Measurements from ENCODE around the gene GRID2.
A peak's percentile ranks its signal among the peaks of the same experiment; 100 is the strongest.

Gene GRID2

GRCh38 chr4:92988301-92988700 lies 684.5 kb downstream of the GRID2 start:
- no peak for DNase-seq

- DNase-seq, result peak; percentile 79
These were observed 689.0 kb downstream of the GRID2 start for GRCh38 chr4:92992758-92993157.

GRCh38 chr4:92994727-92995126 lies 691.0 kb downstream of the GRID2 start:
- no peak for DNase-seq

- no peak for DNase-seq
These were observed 692.8 kb downstream of the GRID2 start for GRCh38 chr4:92996533-92996932.

GRCh38 chr4:93000910-93001309 lies 697.1 kb downstream of the GRID2 start:
- no peak for DNase-seq

- no peak for DNase-seq
These were observed 698.5 kb downstream of the GRID2 start for GRCh38 chr4:93002240-93002639.

GRCh38 chr4:93016350-93016749 lies 712.6 kb downstream of the GRID2 start:
- DNase-seq, result no peak

- DNase-seq, result no peak
These were observed 714.5 kb downstream of the GRID2 start for GRCh38 chr4:93018243-93018642.

GRCh38 chr4:93018806-93019205 lies 715.0 kb downstream of the GRID2 start:
- DNase-seq, result no peak

- peak; percentile 55 for DNase-seq
These were observed 726.0 kb downstream of the GRID2 start for GRCh38 chr4:93029769-93030168.

GRCh38 chr4:93030670-93031069 lies 726.9 kb downstream of the GRID2 start:
- DNase-seq, result no peak

- no peak for DNase-seq
These were observed 727.8 kb downstream of the GRID2 start for GRCh38 chr4:93031431-93032098.

GRCh38 chr4:93042746-93043145 lies 739.0 kb downstream of the GRID2 start:
- DNase-seq, result no peak

- no peak for DNase-seq
These were observed 749.4 kb downstream of the GRID2 start for GRCh38 chr4:93053140-93053539.

- no peak for DNase-seq
These were observed 758.1 kb downstream of the GRID2 start for GRCh38 chr4:93061826-93062225.

GRCh38 chr4:93063325-93063724 lies 759.6 kb downstream of the GRID2 start:
- no peak for DNase-seq

GRCh38 chr4:93065790-93066189 lies 762.0 kb downstream of the GRID2 start:
- no peak for DNase-seq

- DNase-seq, result no peak
These were observed 763.0 kb downstream of the GRID2 start for GRCh38 chr4:93066749-93067148.

GRCh38 chr4:93072292-93072691 lies 768.5 kb downstream of the GRID2 start:
- no peak for DNase-seq

GRCh38 chr4:93080316-93080715 lies 776.5 kb downstream of the GRID2 start:
- DNase-seq, result no peak

- peak; percentile 26 for DNase-seq
These were observed 781.0 kb downstream of the GRID2 start for GRCh38 chr4:93084599-93085305.

GRCh38 chr4:93086356-93086755 lies 782.6 kb downstream of the GRID2 start:
- no peak for DNase-seq

- DNase-seq, result no peak
These were observed 789.0 kb downstream of the GRID2 start for GRCh38 chr4:93092765-93093164.

- no peak for DNase-seq
These were observed 799.3 kb downstream of the GRID2 start for GRCh38 chr4:93103042-93103441.

GRCh38 chr4:93116624-93117023 lies 812.9 kb downstream of the GRID2 start:
- no peak for DNase-seq
